Measurements from ENCODE around the gene TRIL. TPM values are rescaled to one million over a fixed set of nuclear protein-coding genes. Genes with fewer than 3 reads are reported as not detected.

Gene TRIL
- total RNA-seq, 1 donor from 2014 or later = 6.5 TPM

- no peak for ATAC-seq
- Histone ChIP-seq H3K4me3 (no peak overlapping the region), H3K27ac (no peak overlapping the region), H3K9me3 (no peaks in the 10 kb centered on the region), H3K4me1 (no peaks in the 10 kb centered on the region), H3K27me3 (no peaks in the 10 kb centered on the region), H3K36me3 (no peaks in the 10 kb centered on the region)
- DNase-seq = no peak
- TF ChIP-seq CTCF (IDR thresholded peaks at IDR 0.05) = no peak
- intact Hi-C loops (cut with DNase I) = no loop called here
Measured at GRCh38 chr7:28940741-28941384, 17.3 kb downstream of the TRIL start.

GRCh38 chr7:28939844-28940544, 18.1 kb downstream of the TRIL start:
- ATAC-seq (no peak), DNase-seq (no peak)
- Histone ChIP-seq H3K36me3 (no peaks in the 10 kb centered on the region), H3K4me3 (no peak overlapping the region), H3K4me1 (no peaks in the 10 kb centered on the region), H3K9me3 (no peaks in the 10 kb centered on the region), H3K27ac (no peak overlapping the region), H3K27me3 (no peaks in the 10 kb centered on the region)
- TF ChIP-seq CTCF (IDR thresholded peaks at IDR 0.05) = no peak
- intact Hi-C loops (cut with DNase I) = no loop called here

GRCh38 chr7:28939367-28939766, 18.8 kb downstream of the TRIL start:
- intact Hi-C loops (cut with DNase I) = no loop called here
- no peak overlapping the region for H3K4me3 ChIP-seq
- H3K4me1 ChIP-seq = no peaks in the 10 kb centered on the region
- ATAC-seq (no peak), DNase-seq (no peak)
- no peak overlapping the region for H3K27ac ChIP-seq
- H3K27me3 ChIP-seq = no peaks in the 10 kb centered on the region
- H3K9me3 ChIP-seq = no peaks in the 10 kb centered on the region
- no peak for TF ChIP-seq CTCF (IDR thresholded peaks at IDR 0.05)
- no peaks in the 10 kb centered on the region for H3K36me3 ChIP-seq

GRCh38 chr7:28937619-28938018, 20.5 kb downstream of the TRIL start:
- H3K27ac ChIP-seq = no peak overlapping the region
- ATAC-seq = no peak
- no peaks in the 10 kb centered on the region for H3K36me3 ChIP-seq
- DNase-seq = no peak
- H3K4me1 ChIP-seq = peaks cover 3% of the 10 kb centered on the region
- H3K9me3 ChIP-seq = no peaks in the 10 kb centered on the region
- intact Hi-C loops (cut with DNase I) = no loop called here
- H3K27me3 ChIP-seq = no peaks in the 10 kb centered on the region
- TF ChIP-seq CTCF (IDR thresholded peaks at IDR 0.05) = no peak
- no peak overlapping the region for H3K4me3 ChIP-seq

GRCh38 chr7:28937103-28937502, 21.0 kb downstream of the TRIL start:
- no peak for ATAC-seq
- Histone ChIP-seq H3K27ac (no peak overlapping the region), H3K9me3 (no peaks in the 10 kb centered on the region), H3K4me3 (no peak overlapping the region), H3K4me1 (peaks cover 3% of the 10 kb centered on the region), H3K27me3 (no peaks in the 10 kb centered on the region), H3K36me3 (no peaks in the 10 kb centered on the region)
- no peak for TF ChIP-seq CTCF (IDR thresholded peaks at IDR 0.05)
- no peak for DNase-seq
- intact Hi-C loops (cut with DNase I) = no loop called here
